SK-N-SH treated with all-trans-retinoic acid at 6 μM for 48 hours (cell line): ENCODE data around the gene ALDH16A1.

Source experiments
- ARNTL ChIP-seq: fragments of 450-650 bp; formaldehyde crosslinking; IDR thresholded peaks from 2 replicates; pipeline ENCODE4 v1.5.0; 2020; ENCODE audit warnings: low read depth, mild to moderate bottlenecking, moderate library complexity, borderline replicate concordance
- BACH2 ChIP-seq: fragments of 250-450 bp; sonication (Bioruptor Pico); IDR thresholded peaks from 2 replicates; pipeline ENCODE4 v1.9.0; 2021; ENCODE audit warnings: mild to moderate bottlenecking, borderline replicate concordance
- CREB5 ChIP-seq: fragments of 250-450 bp; sonication (Bioruptor Pico); IDR thresholded peaks from 2 replicates; pipeline ENCODE4 v1.5.1; 2020; ENCODE audit warnings: low read depth, mild to moderate bottlenecking, moderate library complexity
- ESRRG ChIP-seq: fragments of 250-450 bp; sonication (Bioruptor Pico); IDR thresholded peaks from 2 replicates; pipeline ENCODE4 v1.6.1; 2021; ENCODE audit warnings: mild to moderate bottlenecking
- GLIS3 ChIP-seq: fragments of 250-450 bp; sonication (Bioruptor Pico); IDR thresholded peaks from 2 replicates; pipeline ENCODE4 v1.5.0; 2020; ENCODE audit warnings: mild to moderate bottlenecking, moderate library complexity
- OSR1 ChIP-seq: fragments of 250-450 bp; sonication (Bioruptor Pico); IDR thresholded peaks from 2 replicates; pipeline ENCODE4 v1.8.0; 2022; ENCODE audit warnings: moderate library complexity, mild to moderate bottlenecking, inconsistent platforms
- PATZ1 ChIP-seq: fragments of 250-450 bp; sonication (Bioruptor Pico); IDR thresholded peaks from 2 replicates; pipeline ENCODE4 v1.8.0; 2020; ENCODE audit warnings: mild to moderate bottlenecking, moderate library complexity, borderline replicate concordance
- RARB ChIP-seq: fragments of 250-450 bp; sonication (Bioruptor Pico); IDR thresholded peaks from 2 replicates; pipeline ENCODE4 v1.8.0; 2021; ENCODE audit warnings: mild to moderate bottlenecking, moderate library complexity
- TOX ChIP-seq: fragments of 250-450 bp; sonication (Bioruptor Pico); IDR thresholded peaks from 2 replicates; pipeline ENCODE4 v1.8.0; 2021; ENCODE audit warnings: mild to moderate bottlenecking, moderate library complexity, borderline replicate concordance
- ZC3H10 ChIP-seq: fragments of 250-450 bp; sonication (Bioruptor Pico); IDR thresholded peaks from 2 replicates; pipeline ENCODE4 v1.5.1; 2021; ENCODE audit warnings: mild to moderate bottlenecking, moderate library complexity
- ZFP30 ChIP-seq: fragments of 450-650 bp; formaldehyde crosslinking; IDR thresholded peaks from 2 replicates; pipeline ENCODE4 v1.5.0; 2022; ENCODE audit warnings: mild to moderate bottlenecking, moderate library complexity
- ZNF565 ChIP-seq: fragments of 450-650 bp; formaldehyde crosslinking; conservative IDR thresholded peaks from 2 replicates; pipeline ENCODE4 v1.5.0; 2020; ENCODE audit warnings: low read depth, mild to moderate bottlenecking, moderate library complexity
- TF ChIP-seq, protein P1 (sequence below): fragments of 250-450 bp; sonication (Bioruptor Pico); IDR thresholded peaks from 2 replicates; pipeline ENCODE4 v1.5.0; 2020; ENCODE audit warnings: mild to moderate bottlenecking, moderate library complexity

DNA sequence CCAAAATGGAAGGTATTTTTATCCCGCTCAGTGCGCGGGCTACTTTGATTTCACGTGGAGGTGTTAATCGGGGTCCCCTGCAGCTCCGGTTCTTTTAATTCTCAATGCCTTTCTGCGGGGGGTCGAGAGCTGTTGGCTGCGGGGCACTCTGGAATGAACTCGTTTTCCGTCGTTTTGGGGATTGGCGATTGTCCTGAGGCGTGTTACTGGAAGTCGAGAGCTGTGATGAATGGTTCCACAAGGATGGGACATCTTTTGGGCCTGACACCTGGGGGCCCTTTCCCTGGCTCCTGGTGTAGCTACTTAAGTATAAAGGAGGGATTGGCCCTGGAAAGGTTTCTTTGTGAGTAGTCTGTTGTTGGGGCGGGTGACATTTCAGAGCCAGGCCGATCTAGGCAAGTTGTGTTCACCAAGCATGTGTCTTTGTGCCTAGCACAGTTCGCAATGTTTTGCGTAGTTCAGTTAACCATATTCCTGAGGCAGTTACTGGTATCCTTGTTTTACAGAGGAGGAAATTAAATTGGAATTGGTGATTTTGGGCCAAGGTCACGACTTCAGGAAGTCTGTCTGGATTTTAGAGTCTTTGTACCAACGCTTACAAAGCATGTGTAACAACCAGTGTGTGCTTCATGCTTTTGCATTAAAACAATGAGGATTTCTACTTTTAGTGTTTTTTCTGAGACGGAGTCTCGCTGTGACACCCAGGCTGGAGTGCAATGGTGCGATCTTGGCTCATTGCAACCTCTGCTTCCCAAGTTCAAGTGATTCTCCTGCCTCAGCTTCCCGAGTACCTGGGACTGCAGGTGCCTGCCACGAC is 35.2 kb downstream of the ALDH16A1 start:
- no peak for TF ChIP-seq ZFP30 (CRISPR knock-in tag)
- no peak for TF ChIP-seq PATZ1 (CRISPR knock-in tag)
- TF ChIP-seq OSR1 (CRISPR knock-in tag): no peak
- TF ChIP-seq BACH2: no peak
- TF ChIP-seq RARB (CRISPR knock-in tag): no peak
- TF ChIP-seq ZC3H10 (CRISPR knock-in tag): no peak
- no peak for TF ChIP-seq GLIS3 (CRISPR knock-in tag)
- TF ChIP-seq ARNTL (CRISPR knock-in tag): no peak
- no peak for TF ChIP-seq ESRRG (CRISPR knock-in tag)
- no peak for TF ChIP-seq ZNF565 (CRISPR knock-in tag)
- no peak for TF ChIP-seq CREB5
- TF ChIP-seq, protein P1, sequence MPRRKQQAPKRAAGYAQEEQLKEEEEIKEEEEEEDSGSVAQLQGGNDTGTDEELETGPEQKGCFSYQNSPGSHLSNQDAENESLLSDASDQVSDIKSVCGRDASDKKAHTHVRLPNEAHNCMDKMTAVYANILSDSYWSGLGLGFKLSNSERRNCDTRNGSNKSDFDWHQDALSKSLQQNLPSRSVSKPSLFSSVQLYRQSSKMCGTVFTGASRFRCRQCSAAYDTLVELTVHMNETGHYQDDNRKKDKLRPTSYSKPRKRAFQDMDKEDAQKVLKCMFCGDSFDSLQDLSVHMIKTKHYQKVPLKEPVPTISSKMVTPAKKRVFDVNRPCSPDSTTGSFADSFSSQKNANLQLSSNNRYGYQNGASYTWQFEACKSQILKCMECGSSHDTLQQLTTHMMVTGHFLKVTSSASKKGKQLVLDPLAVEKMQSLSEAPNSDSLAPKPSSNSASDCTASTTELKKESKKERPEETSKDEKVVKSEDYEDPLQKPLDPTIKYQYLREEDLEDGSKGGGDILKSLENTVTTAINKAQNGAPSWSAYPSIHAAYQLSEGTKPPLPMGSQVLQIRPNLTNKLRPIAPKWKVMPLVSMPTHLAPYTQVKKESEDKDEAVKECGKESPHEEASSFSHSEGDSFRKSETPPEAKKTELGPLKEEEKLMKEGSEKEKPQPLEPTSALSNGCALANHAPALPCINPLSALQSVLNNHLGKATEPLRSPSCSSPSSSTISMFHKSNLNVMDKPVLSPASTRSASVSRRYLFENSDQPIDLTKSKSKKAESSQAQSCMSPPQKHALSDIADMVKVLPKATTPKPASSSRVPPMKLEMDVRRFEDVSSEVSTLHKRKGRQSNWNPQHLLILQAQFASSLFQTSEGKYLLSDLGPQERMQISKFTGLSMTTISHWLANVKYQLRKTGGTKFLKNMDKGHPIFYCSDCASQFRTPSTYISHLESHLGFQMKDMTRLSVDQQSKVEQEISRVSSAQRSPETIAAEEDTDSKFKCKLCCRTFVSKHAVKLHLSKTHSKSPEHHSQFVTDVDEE (CRISPR knock-in tag): no peak
- TF ChIP-seq TOX: no peak
